Measurements from ENCODE around the gene ADGRG7. TPM values are rescaled to one million over a fixed set of nuclear protein-coding genes. Genes with fewer than 3 reads are reported as not detected.

Gene ADGRG7
- total and polyA plus RNA-seq, 9 donors = not detected

- Histone ChIP-seq H3K4me3 (no peak overlapping the region), H3K27me3 (no peaks in the 10 kb centered on the region), H3K27ac (no peak overlapping the region), H3K36me3 (no peaks in the 10 kb centered on the region), H3K4me1 (ENCODE audit: insufficient read depth) (peaks cover 5% of the 10 kb centered on the region), H3K9me3 (no peaks in the 10 kb centered on the region)
- DNase-seq = no peak
- 53 to 62% (median 57%) methylated on average over 3 of the region's 3 CpGs for WGBS, 3 donors
- TF ChIP-seq, protein P1, sequence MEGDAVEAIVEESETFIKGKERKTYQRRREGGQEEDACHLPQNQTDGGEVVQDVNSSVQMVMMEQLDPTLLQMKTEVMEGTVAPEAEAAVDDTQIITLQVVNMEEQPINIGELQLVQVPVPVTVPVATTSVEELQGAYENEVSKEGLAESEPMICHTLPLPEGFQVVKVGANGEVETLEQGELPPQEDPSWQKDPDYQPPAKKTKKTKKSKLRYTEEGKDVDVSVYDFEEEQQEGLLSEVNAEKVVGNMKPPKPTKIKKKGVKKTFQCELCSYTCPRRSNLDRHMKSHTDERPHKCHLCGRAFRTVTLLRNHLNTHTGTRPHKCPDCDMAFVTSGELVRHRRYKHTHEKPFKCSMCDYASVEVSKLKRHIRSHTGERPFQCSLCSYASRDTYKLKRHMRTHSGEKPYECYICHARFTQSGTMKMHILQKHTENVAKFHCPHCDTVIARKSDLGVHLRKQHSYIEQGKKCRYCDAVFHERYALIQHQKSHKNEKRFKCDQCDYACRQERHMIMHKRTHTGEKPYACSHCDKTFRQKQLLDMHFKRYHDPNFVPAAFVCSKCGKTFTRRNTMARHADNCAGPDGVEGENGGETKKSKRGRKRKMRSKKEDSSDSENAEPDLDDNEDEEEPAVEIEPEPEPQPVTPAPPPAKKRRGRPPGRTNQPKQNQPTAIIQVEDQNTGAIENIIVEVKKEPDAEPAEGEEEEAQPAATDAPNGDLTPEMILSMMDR (IDR thresholded peaks at IDR 0.05) = no peak
- TF ChIP-seq EP300 (IDR thresholded peaks at IDR 0.05) (no peak), POLR2A (IDR thresholded peaks at IDR 0.05) (no peak)
- intact Hi-C loops (cut with DNase I) = no loop called here
Measured at GRCh38 chr3:100706365-100706764, 97.0 kb downstream of the ADGRG7 start.

GRCh38 chr3:100708644-100708988 is 99.2 kb downstream of the ADGRG7 start:
- TF ChIP-seq EP300 (IDR thresholded peaks at IDR 0.05) (no peak), POLR2A (IDR thresholded peaks at IDR 0.05) (no peak)
- TF ChIP-seq, protein P1 (IDR thresholded peaks at IDR 0.05) = no peak
- Histone ChIP-seq H3K4me1 (ENCODE audit: insufficient read depth) (peaks cover 9% of the 10 kb centered on the region), H3K36me3 (no peaks in the 10 kb centered on the region), H3K9me3 (no peaks in the 10 kb centered on the region), H3K27me3 (no peaks in the 10 kb centered on the region), H3K4me3 (peak overlapping the region; percentile 83), H3K27ac (peak overlapping the region in 1 of 2 donors; percentile 96)
- DNase-seq = no peak
- 87 to 90% (median 89%) methylated on average over 3 of the region's 3 CpGs for WGBS, 3 donors
- intact Hi-C loops (cut with DNase I) = loop anchor here in 1 of 4 donors (2.0 kb wide), 1 partner anchor 866 kb away; the partner anchor contains the start of gene PCNP

- Histone ChIP-seq H3K9me3 (no peaks in the 10 kb centered on the region), H3K36me3 (no peaks in the 10 kb centered on the region), H3K27ac (peak within 1 kb of the TSS; percentile 87 to 96), H3K4me3 (peak within 1 kb of the TSS; percentile 83), H3K27me3 (no peaks in the 10 kb centered on the region), H3K4me1 (ENCODE audit: insufficient read depth) (peaks cover 9% of the 10 kb centered on the region)
- peak; percentile 71 for TF ChIP-seq POLR2A (IDR thresholded peaks at IDR 0.05)
- TF ChIP-seq, protein P1 (IDR thresholded peaks at IDR 0.05) = no peak
- peak; percentile 78 for TF ChIP-seq EP300 (IDR thresholded peaks at IDR 0.05)
- WGBS, 3 donors = 0 to 1% (median 0%) methylated on average over 44 to 76 of the region's 76 CpGs
- DNase-seq = peak; percentile 97 to 99 (median 99)
- intact Hi-C loops (cut with DNase I) = loop anchor here in 1 of 4 donors (2.0 kb wide), 1 partner anchor 866 kb away; the partner anchor contains the start of gene PCNP
Measured at GRCh38 chr3:100708989-100709841, 99.8 kb downstream of the ADGRG7 start, which contains the start of gene TFG. TSS of gene TFG (plus strand) at chr3:100709494. CDS start at chr3:100713686, 4,192 bp downstream.

DNA sequence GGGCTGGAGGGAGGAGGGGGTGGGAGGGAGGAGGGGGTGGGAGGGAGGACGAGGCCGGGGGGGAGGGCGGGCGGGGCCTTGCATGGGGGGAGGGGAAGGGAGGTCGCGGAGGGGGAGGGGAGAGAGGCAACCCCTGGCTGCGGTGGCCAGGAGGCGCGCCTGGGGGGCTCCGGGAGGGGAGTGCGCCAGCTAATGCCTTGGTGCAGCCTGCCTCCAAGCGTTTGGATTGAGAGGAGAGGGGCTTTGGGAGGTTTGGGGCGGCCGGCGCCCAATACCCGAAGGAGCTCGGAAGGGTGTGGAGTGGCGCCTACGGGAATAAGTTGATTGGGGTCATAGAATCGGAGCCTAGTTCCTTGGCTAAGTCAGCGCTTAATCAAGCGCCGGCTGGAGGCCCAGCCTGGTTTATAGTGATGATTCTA is 100.5 kb downstream of the ADGRG7 start:
- peak; percentile 39 to 67 (median 61) for DNase-seq
- Histone ChIP-seq H3K4me1 (ENCODE audit: insufficient read depth) (peaks cover 9% of the 10 kb centered on the region), H3K4me3 (peak overlapping the region; percentile 83), H3K27ac (peak overlapping the region; percentile 49 to 96), H3K27me3 (no peaks in the 10 kb centered on the region), H3K9me3 (no peaks in the 10 kb centered on the region), H3K36me3 (no peaks in the 10 kb centered on the region)
- intact Hi-C loops (cut with DNase I) = loop anchor here in 1 of 4 donors (2.0 kb wide), 1 partner anchor 865 kb away; the partner anchor contains the start of gene PCNP
- 0 to 1% (median 1%) methylated on average over 21 to 23 of the region's 23 CpGs for WGBS, 3 donors
- TF ChIP-seq POLR2A (IDR thresholded peaks at IDR 0.05) = no peak
- no peak for TF ChIP-seq EP300 (IDR thresholded peaks at IDR 0.05)
- TF ChIP-seq, protein P1 (IDR thresholded peaks at IDR 0.05) = no peak
